SK-N-SH (cell line): ENCODE data around the gene MLYCD. TPM values are rescaled to one million over a fixed set of nuclear protein-coding genes. Genes with fewer than 3 reads are reported as not detected.

Source experiments
- CTCF ChIA-PET: fragments of 300-600, 350-600 bp; formaldehyde crosslinking; extraction: SDS; loops from one replicate; lab custom pipeline; 2021; lab: Yijun Ruan, JAX
- POLR2A ChIA-PET: fragments of 350-600 bp; sonication (Branson Sonifier 250); formaldehyde crosslinking; extraction: SDS; loops from one replicate; lab custom pipeline; 2020; ENCODE audit warnings: antibody characterized with exemption, inconsistent platforms; lab: Yijun Ruan, JAX
- DNase-seq: peaks from one replicate; pipeline ENCODE4 v3.0.0; 2012
- H2AFZ ChIP-seq: fragments of 200-600 bp; sonication (generic); 2 replicates; pipeline ENCODE4 v1.8.1; 2016; ENCODE audit warnings: antibody characterized with exemption, mild to moderate bottlenecking, low read depth
- H3F3A ChIP-seq: fragments of 200-600 bp; sonication (generic); replicated peaks from 2 replicates; pipeline ENCODE3; 2016; ENCODE audit warnings: antibody characterized with exemption, mild to moderate bottlenecking; ENCODE audit not compliant: insufficient read depth
- H3K27ac ChIP-seq, 2 experiments: fragments of 200-500 bp in 1 of 2; fragments of 200-600 bp in 1 of 2; sonication (Bioruptor generic) in 1 of 2; sonication (generic), shearing (Covaris generic) in 1 of 2; 2 replicates each; pipeline versions ENCODE4 v1.5.1 to v1.6.1; 2014 to 2016; ENCODE audit warnings: low read depth in 2 of 2, inconsistent platforms in 1 of 2, low read length in 1 of 2, mild to moderate bottlenecking in 1 of 2, mixed read lengths in 1 of 2
- H3K27me3 ChIP-seq: fragments of 200-600 bp; sonication (generic), shearing (Covaris generic); 2 replicates; pipeline ENCODE4 v1.6.1; 2016; ENCODE audit warnings: mixed run types; ENCODE audit not compliant: insufficient read depth
- H3K36me3 ChIP-seq, 2 experiments: fragments of 200-500 bp in 1 of 2; fragments of 200-600 bp in 1 of 2; sonication (Bioruptor generic) in 1 of 2; sonication (generic) in 1 of 2; replicated peaks in 1 of 2; 2 replicates each; pipeline versions ENCODE3 to v1.5.1; 2014 to 2016; ENCODE audit warnings: low read length in 1 of 2, mild to moderate bottlenecking in 1 of 2; ENCODE audit not compliant: insufficient read depth in 2 of 2, control insufficient read depth in 1 of 2
- H3K4me1 ChIP-seq, 2 experiments: fragments of 200-500 bp in 1 of 2; fragments of 200-600 bp in 1 of 2; sonication (Bioruptor generic) in 1 of 2; sonication (generic), shearing (Covaris generic) in 1 of 2; 2 replicates each; pipeline versions ENCODE4 v1.5.1 to v1.6.1; 2014 to 2016; ENCODE audit warnings: low read depth in 1 of 2, low read length in 1 of 2, mixed run types in 1 of 2; ENCODE audit not compliant: insufficient read depth in 2 of 2, control insufficient read depth in 1 of 2
- H3K4me2 ChIP-seq: fragments of 200-600 bp; sonication (generic), shearing (Covaris generic); 2 replicates; pipeline ENCODE4 v1.6.1; 2017; ENCODE audit warnings: mixed run types
- H3K4me3 ChIP-seq, 2 experiments: fragments of 200-500 bp in 1 of 2; fragments of 200-600 bp in 1 of 2; sonication (Bioruptor generic) in 1 of 2; sonication (generic), shearing (Covaris generic) in 1 of 2; 2 replicates each; pipeline versions ENCODE4 v1.5.1 to v1.8.1; 2014 to 2016; ENCODE audit warnings: low read depth in 2 of 2, inconsistent platforms in 1 of 2, low read length in 1 of 2, mild to moderate bottlenecking in 1 of 2, mixed read lengths in 1 of 2, moderate library complexity in 1 of 2
- H3K79me2 ChIP-seq: fragments of 200-600 bp; sonication (generic); 2 replicates; pipeline ENCODE4 v1.8.1; 2017; ENCODE audit warnings: mild to moderate bottlenecking; ENCODE audit not compliant: insufficient read depth
- H3K9ac ChIP-seq: fragments of 200-600 bp; sonication (generic); 2 replicates; pipeline ENCODE4 v1.6.1; 2017; ENCODE audit warnings: mixed run types
- H3K9me2 ChIP-seq: fragments of 200-600 bp; sonication (generic); 2 replicates; pipeline ENCODE4 v1.6.1; 2017; ENCODE audit warnings: mixed run types
- H3K9me3 ChIP-seq: fragments of 200-600 bp; sonication (generic); 2 replicates; pipeline ENCODE4 v1.6.1; 2017; ENCODE audit warnings: mixed run types, mild to moderate bottlenecking, moderate library complexity
- H4K20me1 ChIP-seq: fragments of 200-600 bp; sonication (generic); 2 replicates; pipeline ENCODE4 v1.6.1; 2017; ENCODE audit warnings: mild to moderate bottlenecking, mixed run types; ENCODE audit not compliant: insufficient read depth
- CHD2 ChIP-seq: fragments of 150-350 bp; IDR thresholded peaks from 2 replicates; pipeline ENCODE4 v1.6.1; 2018; ENCODE audit warnings: low read length; ENCODE audit not compliant: partially characterized antibody
- FOSL2 ChIP-seq: IDR thresholded peaks from 2 replicates; pipeline ENCODE4 v1.4.0; 2012; ENCODE audit warnings: low read depth, mild to moderate bottlenecking, moderate library complexity, borderline replicate concordance
- FOXM1 ChIP-seq: IDR thresholded peaks from 2 replicates; pipeline ENCODE4 v1.4.0; 2012; ENCODE audit warnings: low read depth, mild to moderate bottlenecking
- GATA2 ChIP-seq: sonication (generic); formaldehyde crosslinking; IDR thresholded peaks from 2 replicates; pipeline ENCODE4 v1.5.0; 2020; ENCODE audit warnings: mild to moderate bottlenecking, missing genetic modification reagents
- JUND ChIP-seq: IDR thresholded peaks from 2 replicates; pipeline ENCODE4 v1.4.0; 2012
- MEF2A ChIP-seq: IDR thresholded peaks from 2 replicates; pipeline ENCODE4 v1.4.0; 2012; ENCODE audit warnings: low read depth, borderline replicate concordance
- NFIC ChIP-seq: IDR thresholded peaks from 2 replicates; pipeline ENCODE4 v1.4.0; 2012; ENCODE audit warnings: borderline replicate concordance
- RCOR1 ChIP-seq: fragments of 150-350 bp; IDR thresholded peaks from 2 replicates; pipeline ENCODE4 v1.6.1; 2017; ENCODE audit warnings: antibody characterized with exemption, low read length
- RXRA ChIP-seq: IDR thresholded peaks from 2 replicates; pipeline ENCODE4 v1.4.0; 2012; ENCODE audit warnings: low read depth, mild to moderate bottlenecking, borderline replicate concordance
- SIN3A ChIP-seq: IDR thresholded peaks from 2 replicates; pipeline ENCODE4 v1.6.1; 2012; ENCODE audit warnings: low read depth, mild to moderate bottlenecking, low read length, moderate library complexity, borderline replicate concordance
- SMC3 ChIP-seq: IDR thresholded peaks from 2 replicates; pipeline ENCODE4 v1.6.1; 2012; ENCODE audit warnings: low read depth, low read length, improper control_type of control experiment
- TCF12 ChIP-seq: IDR thresholded peaks from 2 replicates; pipeline ENCODE4 v1.4.0; 2012
- YY1 ChIP-seq: IDR thresholded peaks from 2 replicates; pipeline ENCODE4 v1.4.0; 2012; ENCODE audit warnings: low read depth, mild to moderate bottlenecking
- WGBS: methylation state at CpG from one replicate; pipeline ENCODE4 v1.1.6; 2017; ENCODE audit warnings: low lambda C conversion rate; 5-methylcytosine and 5-hydroxymethylcytosine counted together
- polyA plus RNA-seq, 3 experiments: library from polyadenylated mRNA; depleted of rRNA; stranded (reverse); fragments of >200 nt; gene quantifications; 2 replicates each; pipeline ENCODE4 v1.2.3, GENCODE V29; 2012
- TF ChIP-seq, protein P1 (sequence below): IDR thresholded peaks from 2 replicates; pipeline ENCODE4 v1.4.0; 2012; ENCODE audit warnings: low read depth, borderline replicate concordance
- TF ChIP-seq, protein P2 (sequence below): IDR thresholded peaks from 2 replicates; pipeline ENCODE4 v1.4.0; 2012; ENCODE audit warnings: low read depth

The MLYCD gene
- polyA plus RNA-seq, 1 of the 3 experiments (the other 2 are of a cell fraction), result 2.4 TPM

DNA sequence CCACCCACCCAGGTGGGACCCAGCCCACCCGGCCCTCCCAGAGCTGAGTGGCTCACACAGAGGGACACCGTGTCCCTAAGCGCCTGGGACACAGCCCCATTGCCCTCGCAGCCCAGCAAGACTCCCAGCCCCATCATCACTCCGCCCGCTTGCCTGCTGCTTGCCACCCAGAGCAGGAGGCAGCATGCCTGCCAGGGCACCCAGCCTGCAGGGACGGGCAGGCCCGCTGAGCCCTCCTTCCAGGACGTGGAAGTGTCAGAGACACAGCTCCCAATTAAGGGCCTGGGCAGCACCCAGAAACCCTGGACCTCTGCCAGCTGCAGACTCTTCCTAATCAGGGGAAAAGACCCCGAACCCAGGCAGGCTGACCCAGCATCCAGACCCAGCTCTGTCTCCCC, 36.9 kb downstream of the MLYCD start:
- WGBS, result no CpG with 5 or more reads among the region's 10 CpGs
- H3K9me2 ChIP-seq, result no peaks in the 10 kb centered on the region
- H3K27me3 ChIP-seq, result no peaks in the 10 kb centered on the region
- peak; percentile 55 for DNase-seq
- no peaks in the 10 kb centered on the region for H4K20me1 ChIP-seq
- H3K79me2 ChIP-seq, result no peaks in the 10 kb centered on the region
- CTCF ChIA-PET, result interaction anchor here (0.9 to 4.5 kb wide), 5 partner anchors 9 to 130 kb away, joined by 3 to 33 read pairs (median 4); no protein-coding TSS in a partner anchor
- H3K9me3 ChIP-seq, result no peaks in the 10 kb centered on the region
- H3K4me3 ChIP-seq, result no peak overlapping the region
- POLR2A ChIA-PET, result no interaction called here
- H2AFZ ChIP-seq, result no peak overlapping the region
- H3K9ac ChIP-seq, result no peak overlapping the region
- no peak overlapping the region for H3K4me2 ChIP-seq
- TF ChIP-seq NFIC (no peak), FOXM1 (no peak), TCF12 (no peak), FOSL2 (no peak), GATA2 (CRISPR knock-in tag) (no peak), RXRA (no peak), SMC3 (no peak), SIN3A (no peak), JUND (no peak), RCOR1 (no peak), YY1 (no peak)
- TF ChIP-seq, protein P1, sequence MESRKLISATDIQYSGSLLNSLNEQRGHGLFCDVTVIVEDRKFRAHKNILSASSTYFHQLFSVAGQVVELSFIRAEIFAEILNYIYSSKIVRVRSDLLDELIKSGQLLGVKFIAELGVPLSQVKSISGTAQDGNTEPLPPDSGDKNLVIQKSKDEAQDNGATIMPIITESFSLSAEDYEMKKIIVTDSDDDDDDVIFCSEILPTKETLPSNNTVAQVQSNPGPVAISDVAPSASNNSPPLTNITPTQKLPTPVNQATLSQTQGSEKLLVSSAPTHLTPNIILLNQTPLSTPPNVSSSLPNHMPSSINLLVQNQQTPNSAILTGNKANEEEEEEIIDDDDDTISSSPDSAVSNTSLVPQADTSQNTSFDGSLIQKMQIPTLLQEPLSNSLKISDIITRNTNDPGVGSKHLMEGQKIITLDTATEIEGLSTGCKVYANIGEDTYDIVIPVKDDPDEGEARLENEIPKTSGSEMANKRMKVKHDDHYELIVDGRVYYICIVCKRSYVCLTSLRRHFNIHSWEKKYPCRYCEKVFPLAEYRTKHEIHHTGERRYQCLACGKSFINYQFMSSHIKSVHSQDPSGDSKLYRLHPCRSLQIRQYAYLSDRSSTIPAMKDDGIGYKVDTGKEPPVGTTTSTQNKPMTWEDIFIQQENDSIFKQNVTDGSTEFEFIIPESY, result no peak
- TF ChIP-seq, protein P2, sequence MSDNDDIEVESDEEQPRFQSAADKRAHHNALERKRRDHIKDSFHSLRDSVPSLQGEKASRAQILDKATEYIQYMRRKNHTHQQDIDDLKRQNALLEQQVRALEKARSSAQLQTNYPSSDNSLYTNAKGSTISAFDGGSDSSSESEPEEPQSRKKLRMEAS, result no peak
- no peak overlapping the region for H3K27ac ChIP-seq
- no peaks in the 10 kb centered on the region for H3K36me3 ChIP-seq
- H3K4me1 ChIP-seq, result peaks cover 0 to 2% of the 10 kb centered on the region in 2 experiments; a peak in 1 of 4 replicates
- no peaks in the 10 kb centered on the region for H3F3A ChIP-seq

DNA sequence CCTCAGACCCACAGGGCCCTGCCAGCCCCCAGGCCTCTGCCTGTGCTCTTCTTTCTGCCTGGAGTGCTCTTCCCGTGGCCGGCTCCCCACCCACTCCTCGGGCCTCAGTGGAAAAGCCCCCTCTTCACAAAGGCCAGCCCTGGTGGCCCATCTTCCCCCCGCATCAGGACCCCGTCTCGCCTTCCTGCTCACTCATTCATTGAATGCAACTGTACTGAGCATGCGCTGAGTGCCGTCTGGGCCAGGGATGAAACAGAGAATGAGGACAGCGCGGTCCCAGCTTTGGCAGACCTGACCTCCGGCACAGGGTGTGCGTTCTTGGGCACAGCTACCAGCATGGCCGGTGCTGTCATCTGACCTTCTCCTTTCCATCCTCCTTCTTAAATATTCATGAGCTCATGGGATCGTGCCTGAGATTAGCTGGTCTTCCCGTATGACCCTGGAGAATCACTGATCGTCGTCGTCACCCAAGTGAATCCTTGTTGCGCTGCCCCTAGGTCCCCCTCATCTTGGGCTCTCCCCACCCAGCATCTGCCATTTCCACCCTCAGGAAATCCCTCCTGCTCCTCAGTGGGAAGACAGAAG, 37.8 kb downstream of the MLYCD start:
- no peaks in the 10 kb centered on the region for H4K20me1 ChIP-seq
- no peak for DNase-seq
- no peaks in the 10 kb centered on the region for H3K27me3 ChIP-seq
- H3K27ac ChIP-seq, result no peak overlapping the region
- POLR2A ChIA-PET, result no interaction called here
- no peaks in the 10 kb centered on the region for H3K9me2 ChIP-seq
- CTCF ChIA-PET, result interaction anchor here (0.9 to 4.5 kb wide), 5 partner anchors 10 to 129 kb away, joined by 3 to 33 read pairs (median 4); no protein-coding TSS in a partner anchor
- no peaks in the 10 kb centered on the region for H3K79me2 ChIP-seq
- no peaks in the 10 kb centered on the region for H3K36me3 ChIP-seq
- no peaks in the 10 kb centered on the region for H3K9me3 ChIP-seq
- H2AFZ ChIP-seq, result no peak overlapping the region
- 90% methylated on average over 19 of the region's 19 CpGs for WGBS
- H3K4me2 ChIP-seq, result no peak overlapping the region
- TF ChIP-seq CHD2 (no peak), MEF2A (no peak)
- no peak overlapping the region for H3K4me3 ChIP-seq
- H3K4me1 ChIP-seq, result peaks cover 0 to 2% of the 10 kb centered on the region in 2 experiments; a peak in 1 of 4 replicates
- no peaks in the 10 kb centered on the region for H3F3A ChIP-seq
- no peak overlapping the region for H3K9ac ChIP-seq
